Heart left ventricle (tissue), 13 donors: ENCODE results near the gene IL22.

Source experiments
- CTCF ChIP-seq, 12 donors: fragments of 200-600 bp; sonication (generic) in 4 of 12; IDR thresholded peaks; one replicate each; pipeline versions ENCODE4 v1.5.0 to v1.8.0; 2018 to 2022; ENCODE audit warnings: antibody characterized with exemption in 12 of 12, mild to moderate bottlenecking in 5 of 12
- POLR2A ChIP-seq, 2 donors: fragments of 450-650 bp; IDR thresholded peaks; one replicate each; pipeline ENCODE4 v1.6.1; 2017; ENCODE audit warnings: antibody characterized with exemption in 2 of 2, mild to moderate bottlenecking in 2 of 2, moderate library complexity in 2 of 2
- donor health status: ischemic (EF 13 %, LVEDD 7.1; RV severe dilation, severe dysfunction).
- donor health status: DM: no; HTN: yes; CAD: no.
- donor health status: DM: no; HTN: no; CAD: no.
- donor health status: ischemic (EF 25% LVEDD 6.9; RV normal size, moderate dysfunction).
- donor health status: ischemic (EF 25% LVEDD 5.7; RV mildly dilated, moderate dysfunction).
- donor health status: ischemic (EF 35%, LVEDD 5.7; RV mildly dilated, moderate dysfunction).
- donor health status: nonischemic (EF 11% LVEDD 7.7; RV severe dilation, severe dysfunction).
- donor health status: DM: yes; HTN: yes; CAD: no.
- donor health status: PGD.
- donor health status: ischemic (EF 29% LVEDD 5.4; RV normal size, mild dysfunction).
- donor health status: nonischemic (EF 23%, LVEDD 6.1; RV moderate dilation, normal function).

GRCh38 chr12:68229956-68230355 lies 23.4 kb downstream of the IL22 start:
- TF ChIP-seq CTCF (IDR thresholded peaks at IDR 0.05) (no peak), POLR2A (IDR thresholded peaks at IDR 0.05) (no peak)
